ENCODE data around the gene PIK3CG.

The PIK3CG gene

DNA sequence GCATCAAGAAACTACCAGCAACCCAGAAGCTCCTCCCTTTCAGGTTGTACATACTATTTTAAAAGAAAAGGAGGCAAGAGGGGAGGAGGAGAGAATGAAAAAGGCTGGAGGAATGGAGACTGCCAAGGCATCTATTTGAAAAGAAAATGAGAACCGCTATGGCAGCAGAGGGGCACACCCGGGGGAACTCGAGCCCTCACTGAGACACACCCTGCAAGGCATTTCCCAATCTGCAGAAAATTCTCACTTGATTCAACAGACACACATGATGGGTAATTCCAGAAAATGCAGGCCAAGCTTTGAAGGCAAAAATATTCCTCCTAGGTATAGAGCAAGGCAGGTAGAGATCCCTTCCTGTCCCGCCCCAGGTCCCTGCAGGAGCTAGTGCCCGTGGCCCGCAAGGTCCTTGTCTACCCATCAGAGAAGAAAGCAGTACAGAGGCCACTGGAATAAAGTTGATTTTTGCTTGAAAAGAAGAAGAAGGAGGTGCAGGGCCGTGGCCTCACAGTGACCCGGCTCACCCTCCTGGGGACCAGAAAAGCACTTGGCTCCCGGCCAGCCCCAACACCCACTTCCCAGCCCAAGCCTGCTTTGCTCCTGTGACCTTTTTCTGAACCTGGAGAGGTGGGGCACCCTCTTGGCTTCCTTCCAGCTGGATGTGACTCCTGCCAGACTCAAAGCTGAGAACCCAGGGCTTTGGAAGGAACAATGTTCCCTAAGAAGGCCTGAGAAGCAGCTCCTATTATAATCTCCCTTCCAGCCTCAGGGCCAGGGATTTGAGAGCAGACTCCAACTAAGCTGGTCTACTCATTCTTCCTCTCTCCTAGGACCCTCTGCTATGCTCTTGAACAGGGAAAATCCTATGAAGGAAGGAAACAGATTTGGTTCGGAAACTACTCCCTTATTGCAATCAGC is 6.2 kb upstream of the PIK3CG start:
- DNase-seq = no peak

GRCh38 chr7:106862317-106863089 is 2.6 kb upstream of the PIK3CG start:
- DNase-seq = no peak

DNA sequence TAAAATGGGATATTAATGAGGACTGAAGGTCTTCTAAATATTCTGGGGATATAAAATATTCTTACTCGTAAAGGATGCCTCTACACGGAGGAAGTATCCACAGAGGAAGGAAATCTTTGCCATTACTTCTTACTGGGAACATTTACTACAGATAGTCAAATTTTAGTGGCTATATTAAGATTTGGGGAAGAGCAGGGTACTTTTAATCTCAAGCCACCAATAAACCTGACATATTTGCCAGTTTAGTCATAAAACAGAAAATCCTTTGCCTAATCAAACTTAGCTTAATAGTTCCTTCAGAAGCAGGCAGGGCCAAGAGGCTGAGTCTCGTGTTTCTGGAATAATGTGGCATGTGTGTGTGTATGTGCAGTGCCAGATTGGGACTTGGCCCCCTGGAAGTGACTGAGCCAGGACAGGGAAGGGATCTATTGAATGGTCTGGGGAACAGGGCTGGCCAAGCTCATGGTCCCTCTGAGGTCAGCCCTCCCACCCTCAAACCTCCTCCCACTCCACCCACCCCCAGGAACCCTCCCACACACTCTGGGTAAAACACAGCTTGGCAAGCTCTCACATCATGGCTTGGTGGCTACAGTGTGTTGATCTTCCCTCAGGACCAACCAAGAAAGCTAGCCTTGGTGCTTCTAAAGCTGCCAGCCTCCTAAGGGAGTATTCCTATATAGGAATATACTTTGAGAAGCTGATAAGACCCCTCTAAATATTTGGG is 1.6 kb upstream of the PIK3CG start:
- no peak for DNase-seq

- no peak for DNase-seq
These were observed 592 bp upstream of the PIK3CG start for GRCh38 chr7:106864298-106865081.

DNA sequence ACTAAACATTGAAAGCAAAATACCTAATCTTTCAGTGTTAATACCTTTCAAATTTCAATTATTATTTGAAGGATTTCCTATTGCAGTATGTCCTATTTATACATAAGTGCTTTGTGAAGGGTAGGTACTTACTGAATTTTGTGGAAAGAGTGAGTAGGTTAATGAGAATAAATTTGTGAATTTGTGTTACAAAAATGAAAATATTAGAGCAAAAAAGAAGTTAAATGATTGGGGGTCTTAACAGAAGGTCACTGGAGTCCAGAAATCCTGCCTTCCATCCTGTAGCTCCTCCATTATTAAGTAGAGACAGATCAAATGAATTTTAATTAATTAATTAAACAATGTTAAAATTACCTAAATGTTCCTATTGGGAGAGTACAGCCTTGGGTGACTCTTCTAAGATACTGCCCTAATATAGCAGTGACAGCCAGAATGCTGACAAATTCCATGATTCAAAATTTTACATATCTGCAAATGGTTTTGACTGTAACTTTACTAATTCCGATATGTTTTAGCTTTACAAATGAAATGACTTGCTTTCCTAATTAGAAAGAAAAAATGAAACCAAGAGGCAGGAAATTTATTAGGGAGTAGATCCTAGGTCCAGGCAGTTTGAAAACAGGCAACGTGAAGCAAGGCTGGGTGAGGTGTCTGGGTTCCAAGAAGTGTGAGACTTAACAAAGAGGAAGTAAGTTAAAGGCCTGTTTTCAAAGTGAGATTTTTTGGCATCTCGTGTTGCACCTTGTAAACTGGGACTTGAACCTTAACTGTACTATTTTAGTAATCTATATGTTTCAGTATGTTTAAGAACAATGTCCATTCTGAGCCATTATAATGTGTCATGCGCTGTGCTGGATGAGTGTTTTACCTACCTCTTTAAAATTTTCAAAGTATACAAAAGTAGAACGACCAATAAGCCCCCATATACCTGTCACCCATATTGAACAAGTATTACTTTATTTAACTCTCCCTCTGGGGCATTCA is 1.5 kb downstream of the PIK3CG start:
- DNase-seq = no peak

- no peak for DNase-seq
These were observed 2.7 kb downstream of the PIK3CG start for GRCh38 chr7:106867641-106868351.

DNA sequence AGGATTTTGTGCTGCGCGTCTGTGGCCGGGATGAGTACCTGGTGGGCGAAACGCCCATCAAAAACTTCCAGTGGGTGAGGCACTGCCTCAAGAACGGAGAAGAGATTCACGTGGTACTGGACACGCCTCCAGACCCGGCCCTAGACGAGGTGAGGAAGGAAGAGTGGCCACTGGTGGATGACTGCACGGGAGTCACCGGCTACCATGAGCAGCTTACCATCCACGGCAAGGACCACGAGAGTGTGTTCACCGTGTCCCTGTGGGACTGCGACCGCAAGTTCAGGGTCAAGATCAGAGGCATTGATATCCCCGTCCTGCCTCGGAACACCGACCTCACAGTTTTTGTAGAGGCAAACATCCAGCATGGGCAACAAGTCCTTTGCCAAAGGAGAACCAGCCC is 3.3 kb downstream of the PIK3CG start:
- no peak for DNase-seq

DNA sequence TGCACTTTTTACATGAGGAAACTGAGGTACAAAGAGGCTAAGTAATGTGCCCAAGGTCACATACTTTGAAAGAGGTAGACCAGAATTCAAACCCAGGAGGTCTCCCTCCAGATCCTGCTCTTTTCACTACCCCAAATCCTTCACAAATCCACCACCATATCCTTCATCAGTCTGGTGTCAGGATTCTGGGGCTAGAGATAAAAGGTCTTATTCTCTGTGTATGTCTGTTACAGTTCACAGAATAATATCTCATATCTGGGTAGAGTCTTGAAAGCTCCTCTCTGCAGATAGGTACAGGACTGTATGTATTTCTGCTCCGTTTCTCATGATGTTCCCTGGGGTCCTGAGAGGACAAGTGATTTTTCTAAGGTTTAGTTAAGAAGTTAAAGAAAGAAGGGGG is 4.9 kb downstream of the PIK3CG start:
- DNase-seq = no peak

GRCh38 chr7:106870528-106870927 is 5.4 kb downstream of the PIK3CG start:
- no peak for DNase-seq

DNA sequence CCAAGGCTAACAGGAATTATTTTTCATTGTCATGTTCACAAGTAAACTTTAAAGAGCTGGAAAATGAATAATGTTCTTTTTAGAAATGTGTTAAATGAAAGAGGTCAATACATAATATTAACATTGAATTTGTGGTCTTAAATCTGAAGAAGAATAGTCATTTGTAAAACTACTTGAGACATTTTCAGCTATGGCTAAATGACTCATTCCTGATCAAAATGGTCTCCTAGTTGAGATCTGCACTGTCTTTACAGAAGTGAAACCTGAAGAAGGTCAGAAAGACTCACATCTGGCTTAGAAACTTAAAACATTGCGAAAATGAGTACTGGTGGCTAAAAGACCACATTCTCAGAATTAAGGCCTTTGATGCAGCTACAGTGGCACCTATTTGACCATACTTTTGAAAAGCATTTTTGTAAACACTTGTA is 5.9 kb downstream of the PIK3CG start:
- no peak for DNase-seq

GRCh38 chr7:106871793-106872571 is 6.9 kb downstream of the PIK3CG start:
- DNase-seq = no peak

- no peak for DNase-seq
These were observed 7.7 kb downstream of the PIK3CG start for GRCh38 chr7:106872763-106873162.

- DNase-seq = no peak
These were observed 9.0 kb downstream of the PIK3CG start for GRCh38 chr7:106874076-106874475.

DNA sequence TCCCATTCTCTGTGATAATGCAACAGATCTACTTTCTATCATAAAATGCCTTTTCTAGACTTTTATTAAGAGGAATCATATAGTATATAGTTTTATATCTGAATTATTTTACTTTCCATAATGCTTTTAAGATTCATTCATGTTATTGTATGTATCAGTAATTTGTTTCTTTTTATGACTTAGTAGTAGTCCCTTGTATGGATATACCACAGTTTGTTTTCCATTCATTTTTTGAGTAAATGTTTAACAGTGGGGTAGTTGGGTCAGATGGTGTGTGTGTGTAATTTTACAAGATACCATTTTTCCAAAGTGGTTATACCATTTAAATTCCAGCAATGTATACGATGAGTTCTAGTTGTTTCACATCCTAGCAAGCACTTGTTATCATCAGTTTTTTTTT is 10.4 kb downstream of the PIK3CG start:
- no peak for DNase-seq

DNA sequence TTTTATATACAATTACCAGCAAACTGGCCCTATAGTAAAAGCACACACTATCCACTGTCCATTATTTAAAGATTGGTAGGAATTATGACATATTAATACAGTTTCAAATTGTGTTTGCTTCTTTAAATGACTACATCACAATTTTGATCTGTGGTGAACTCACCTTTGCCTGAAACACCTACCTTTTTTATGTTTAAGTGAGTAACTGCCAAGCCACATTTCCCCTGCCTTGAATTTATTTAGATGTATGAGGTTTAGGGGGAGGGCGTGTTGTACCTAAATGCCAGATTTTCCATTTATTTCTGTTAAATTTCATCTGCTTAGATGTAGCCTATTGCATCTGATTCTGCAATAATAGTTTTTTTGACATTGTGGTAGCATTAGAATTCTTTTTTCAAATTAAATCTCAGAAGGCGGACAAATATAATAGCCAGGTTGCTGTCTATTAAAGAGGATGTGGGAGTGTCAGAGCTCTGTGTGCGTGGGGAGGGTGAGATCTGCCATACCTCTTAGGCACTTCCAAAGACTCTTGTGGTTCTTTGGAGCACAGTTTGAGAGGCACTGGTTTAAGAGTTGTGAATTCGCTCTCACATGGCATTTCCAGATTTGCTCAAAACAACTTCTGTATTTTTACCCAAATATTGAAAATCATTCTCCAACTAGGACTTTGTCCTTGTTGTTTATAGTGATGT is 13.8 kb downstream of the PIK3CG start:
- DNase-seq = no peak

GRCh38 chr7:106881984-106882383 is 16.9 kb downstream of the PIK3CG start:
- DNase-seq = no peak

DNA sequence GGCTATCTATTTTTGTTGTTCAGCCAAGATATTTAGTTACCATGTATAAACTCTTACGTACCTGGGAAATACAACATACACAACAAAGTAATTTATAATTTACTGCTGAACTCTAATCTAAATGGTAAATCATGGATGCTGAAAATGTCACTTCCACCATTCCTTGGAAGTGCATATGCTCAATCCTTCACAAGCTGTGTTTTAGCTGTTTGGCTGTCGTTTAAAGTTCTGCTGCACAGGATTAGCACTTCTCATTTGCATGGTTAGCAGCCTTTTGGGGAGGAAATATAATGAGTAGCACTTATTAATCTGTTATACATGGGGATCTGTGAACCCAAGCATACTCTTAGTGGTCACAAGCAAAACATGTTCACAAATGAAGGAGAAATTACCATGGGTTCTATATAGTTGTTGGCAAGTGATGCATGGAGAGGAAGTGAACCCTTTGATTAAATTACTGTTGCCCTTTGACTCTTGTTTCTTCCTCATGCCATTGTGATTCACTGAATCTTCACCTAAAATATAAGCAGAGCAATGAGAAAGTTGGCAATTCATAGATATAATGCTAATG is 18.5 kb downstream of the PIK3CG start:
- no peak for DNase-seq

DNA sequence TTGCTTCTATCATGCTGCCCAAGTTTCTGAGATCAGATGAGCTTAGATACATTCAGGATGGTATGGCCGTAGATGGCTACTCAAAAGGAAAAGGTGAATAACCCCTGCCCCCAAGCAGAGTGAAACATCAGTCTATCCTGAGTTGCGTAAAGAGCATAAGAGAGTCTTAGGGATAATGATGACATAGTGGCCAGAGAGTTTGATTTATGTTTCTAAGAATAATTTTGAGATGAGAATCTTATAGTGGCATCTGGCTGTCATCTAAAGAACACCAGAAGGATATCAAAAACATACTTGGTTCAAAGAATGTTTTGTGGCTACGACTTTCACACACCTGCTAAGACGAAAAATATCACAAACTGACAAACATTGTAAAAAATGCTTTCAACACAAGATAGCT is 20.6 kb downstream of the PIK3CG start:
- DNase-seq = no peak

DNA sequence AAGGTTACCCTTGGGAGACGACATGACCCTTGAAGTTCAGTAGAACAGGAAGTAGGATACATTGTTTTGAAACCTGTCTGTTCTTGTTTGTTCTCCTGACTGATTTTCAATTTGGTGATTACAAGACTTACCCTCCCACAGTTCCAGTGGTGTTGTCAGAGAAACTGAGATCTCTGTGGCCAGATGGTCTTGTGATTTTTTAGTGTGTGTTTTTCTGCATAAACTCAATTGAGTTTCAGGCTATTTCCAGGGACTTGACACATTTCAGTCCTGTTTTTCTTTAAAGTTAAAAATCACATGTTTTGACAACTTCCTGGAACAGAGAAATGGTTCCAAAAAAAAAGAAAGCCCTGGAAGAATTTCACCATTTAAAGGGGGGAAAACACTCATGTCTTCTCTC is 22.3 kb downstream of the PIK3CG start:
- no peak for DNase-seq

Measured in cortex of kidney (tissue), 1 donor.